Measurements from ENCODE around the gene ADAM10.
A peak's percentile ranks its signal among the peaks of the same experiment; 100 is the strongest.
"Not testable (repeated sequence)": the region's sequence is repeated elsewhere in the genome, so short reads cannot be mapped to it uniquely, and the experiment has no call there.

ADAM10 gene

GRCh38 chr15:58749532-58750337 lies at the start of gene ADAM10:
Gene ADAM10, minus strand, starts transcription at chr15:58749707. Its CDS starts 173 bp downstream, at chr15:58749534.
- TF ChIP-seq POLR2A (IDR thresholded peaks at IDR 0.05; ENCODE audit: low read depth, low read length): peak; percentile 90
- FAIRE-seq (peak; percentile 48), DNase-seq (ENCODE audit: insufficient read length, low spot score) (peak; percentile 88)

- no peak for DNase-seq (ENCODE audit: insufficient read length, low spot score)
- no peak for TF ChIP-seq POLR2A (IDR thresholded peaks at IDR 0.05; ENCODE audit: low read depth, low read length)
- no peak for FAIRE-seq
Measured at GRCh38 chr15:58797505-58797904, 48.0 kb upstream of the ADAM10 start.

GRCh38 chr15:58795825-58796224 lies 46.3 kb upstream of the ADAM10 start:
- TF ChIP-seq POLR2A (IDR thresholded peaks at IDR 0.05; ENCODE audit: low read depth, low read length): no peak
- FAIRE-seq (no peak), DNase-seq (ENCODE audit: insufficient read length, low spot score) (no peak)

GRCh38 chr15:58793862-58794261 lies 44.4 kb upstream of the ADAM10 start:
- FAIRE-seq (no peak), DNase-seq (ENCODE audit: insufficient read length, low spot score) (no peak)
- TF ChIP-seq POLR2A (IDR thresholded peaks at IDR 0.05; ENCODE audit: low read depth, low read length): no peak

GRCh38 chr15:58788056-58788710 lies 38.7 kb upstream of the ADAM10 start:
- FAIRE-seq (no peak), DNase-seq (ENCODE audit: insufficient read length, low spot score) (no peak)
- TF ChIP-seq POLR2A (IDR thresholded peaks at IDR 0.05; ENCODE audit: low read depth, low read length): no peak

GRCh38 chr15:58785355-58785754 lies 35.8 kb upstream of the ADAM10 start:
- DNase-seq (ENCODE audit: insufficient read length, low spot score): no peak
- FAIRE-seq: no peak
- no peak for TF ChIP-seq POLR2A (IDR thresholded peaks at IDR 0.05; ENCODE audit: low read depth, low read length)

- no peak for FAIRE-seq
- DNase-seq (ENCODE audit: insufficient read length, low spot score): no peak
- TF ChIP-seq POLR2A (IDR thresholded peaks at IDR 0.05; ENCODE audit: low read depth, low read length): no peak
Measured at GRCh38 chr15:58779554-58779953, 30.0 kb upstream of the ADAM10 start.

- FAIRE-seq: no peak
- DNase-seq (ENCODE audit: insufficient read length, low spot score): no peak
- no peak for TF ChIP-seq POLR2A (IDR thresholded peaks at IDR 0.05; ENCODE audit: low read depth, low read length)
Measured at GRCh38 chr15:58777107-58777506, 27.6 kb upstream of the ADAM10 start.

GRCh38 chr15:58775402-58775801 lies 25.9 kb upstream of the ADAM10 start:
- no peak for TF ChIP-seq POLR2A (IDR thresholded peaks at IDR 0.05; ENCODE audit: low read depth, low read length)
- FAIRE-seq: no peak

GRCh38 chr15:58773024-58773423 lies 23.5 kb upstream of the ADAM10 start:
- no peak for TF ChIP-seq POLR2A (IDR thresholded peaks at IDR 0.05; ENCODE audit: low read depth, low read length)
- DNase-seq (ENCODE audit: insufficient read length, low spot score): no peak
- no peak for FAIRE-seq

More at GRCh38 chr15:58775402-58775801, 25.9 kb upstream of the ADAM10 start:
- no peak for DNase-seq (ENCODE audit: insufficient read length, low spot score)

GRCh38 chr15:58771621-58772250 lies 22.2 kb upstream of the ADAM10 start:
- no peak for FAIRE-seq
- TF ChIP-seq POLR2A (IDR thresholded peaks at IDR 0.05; ENCODE audit: low read depth, low read length): no peak
- DNase-seq (ENCODE audit: insufficient read length, low spot score): peak; percentile 10

GRCh38 chr15:58770857-58771620 lies 21.5 kb upstream of the ADAM10 start, which contains the start of gene MINDY2:
Gene MINDY2, plus strand, starts transcription at chr15:58771302. Its CDS starts 94 bp downstream, at chr15:58771396.
- DNase-seq (ENCODE audit: insufficient read length, low spot score) (peak; percentile 70), FAIRE-seq (peak; percentile 70)
- TF ChIP-seq POLR2A (IDR thresholded peaks at IDR 0.05; ENCODE audit: low read depth, low read length): peak; percentile 81

- DNase-seq (ENCODE audit: insufficient read length, low spot score) (peak; percentile 30), FAIRE-seq (no peak)
- TF ChIP-seq POLR2A (IDR thresholded peaks at IDR 0.05; ENCODE audit: low read depth, low read length): no peak
Measured at GRCh38 chr15:58770519-58770856, 21.0 kb upstream of the ADAM10 start.

- not testable (repeated sequence) for DNase-seq (ENCODE audit: insufficient read length, low spot score); FAIRE-seq
Measured at GRCh38 chr15:58768601-58769004, 19.1 kb upstream of the ADAM10 start.
